ENCODE data around the gene UBL7. TPM values are rescaled to one million over a fixed set of nuclear protein-coding genes. Genes with fewer than 3 reads are reported as not detected.

Gene UBL7
- total RNA-seq, 2 experiments from 2014 or later: 29.5 to 44.1 TPM

DNA sequence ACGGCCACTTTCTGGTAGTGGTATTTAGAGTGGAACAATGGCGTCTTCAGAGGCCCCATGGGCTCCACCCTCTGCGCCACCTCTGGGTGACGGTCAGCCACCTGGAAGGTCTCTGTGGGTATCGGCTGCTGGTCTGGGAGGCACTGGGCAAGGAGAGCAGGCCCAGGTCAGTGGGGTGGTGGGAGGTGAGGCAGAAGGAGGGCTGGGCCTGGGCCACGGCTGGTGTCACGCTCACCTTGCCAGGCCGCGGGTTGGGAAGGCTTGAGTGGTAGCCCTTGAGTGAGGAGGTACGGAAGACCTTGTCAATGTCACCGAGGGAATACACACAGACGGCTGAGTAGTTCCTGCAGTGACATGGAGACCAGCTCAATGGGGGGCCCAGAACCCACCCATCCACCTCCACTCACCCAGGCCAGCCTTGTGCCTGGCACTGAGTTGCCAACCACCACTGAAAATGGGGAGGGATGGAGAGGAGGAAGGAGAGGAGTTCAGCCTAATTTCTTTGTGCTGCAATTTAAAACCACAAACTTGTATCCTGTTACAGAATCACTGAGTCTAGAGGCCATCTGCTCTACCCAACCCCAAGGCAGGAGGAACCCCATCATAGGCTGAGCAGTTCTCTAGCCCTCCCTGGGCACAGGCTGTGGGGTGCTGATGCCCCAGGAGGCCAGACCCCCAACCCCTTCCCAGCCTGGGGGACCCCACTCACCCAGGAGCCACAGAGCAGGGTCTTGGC, 46.2 kb downstream of the UBL7 start:
- intact Hi-C loops (cut with micrococcal nuclease; ENCODE audit: unreplicated experiment): no loop called here
- Histone ChIP-seq H2AFZ (ENCODE audit: low read length) (no peak overlapping the region), H3K9me2 (ENCODE audit: insufficient read depth, low read length) (no peaks in the 10 kb centered on the region), H3K4me2 (ENCODE audit: low read length) (no peak overlapping the region), H3K4me3 (ENCODE audit: low read depth, low read length, poor library complexity, severe bottlenecking) (no peak overlapping the region), H3K27ac (ENCODE audit: low read depth, low read length, poor library complexity, severe bottlenecking) (no peak overlapping the region), H4K20me1 (ENCODE audit: insufficient read depth, low read length) (no peaks in the 10 kb centered on the region), H3K36me3 (ENCODE audit: insufficient read depth, low read length) (no peaks in the 10 kb centered on the region), H3K79me2 (ENCODE audit: insufficient read depth, low read depth, low read length) (no peaks in the 10 kb centered on the region), H3K4me1 (ENCODE audit: insufficient read depth, low read length, poor library complexity, severe bottlenecking) (peaks cover 18% of the 10 kb centered on the region), H3K9me3 (ENCODE audit: low read length) (no peaks in the 10 kb centered on the region)
- CTCF ChIA-PET (ENCODE audit: unreplicated experiment): no interaction called here
- TF ChIP-seq, protein P1, sequence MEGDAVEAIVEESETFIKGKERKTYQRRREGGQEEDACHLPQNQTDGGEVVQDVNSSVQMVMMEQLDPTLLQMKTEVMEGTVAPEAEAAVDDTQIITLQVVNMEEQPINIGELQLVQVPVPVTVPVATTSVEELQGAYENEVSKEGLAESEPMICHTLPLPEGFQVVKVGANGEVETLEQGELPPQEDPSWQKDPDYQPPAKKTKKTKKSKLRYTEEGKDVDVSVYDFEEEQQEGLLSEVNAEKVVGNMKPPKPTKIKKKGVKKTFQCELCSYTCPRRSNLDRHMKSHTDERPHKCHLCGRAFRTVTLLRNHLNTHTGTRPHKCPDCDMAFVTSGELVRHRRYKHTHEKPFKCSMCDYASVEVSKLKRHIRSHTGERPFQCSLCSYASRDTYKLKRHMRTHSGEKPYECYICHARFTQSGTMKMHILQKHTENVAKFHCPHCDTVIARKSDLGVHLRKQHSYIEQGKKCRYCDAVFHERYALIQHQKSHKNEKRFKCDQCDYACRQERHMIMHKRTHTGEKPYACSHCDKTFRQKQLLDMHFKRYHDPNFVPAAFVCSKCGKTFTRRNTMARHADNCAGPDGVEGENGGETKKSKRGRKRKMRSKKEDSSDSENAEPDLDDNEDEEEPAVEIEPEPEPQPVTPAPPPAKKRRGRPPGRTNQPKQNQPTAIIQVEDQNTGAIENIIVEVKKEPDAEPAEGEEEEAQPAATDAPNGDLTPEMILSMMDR (conservative IDR thresholded peaks at IDR 0.05; ENCODE audit: low read length): no peak
- no peak for TF ChIP-seq EZH2phosphoT487 (IDR thresholded peaks at IDR 0.05; ENCODE audit: borderline replicate concordance, low read depth, low read length)
- no TSS peak for BruUV-seq (replicated peaks)
- no peak for DNase-seq (ENCODE audit: low spot score)
- POLR2A ChIA-PET: no interaction called here

DNA sequence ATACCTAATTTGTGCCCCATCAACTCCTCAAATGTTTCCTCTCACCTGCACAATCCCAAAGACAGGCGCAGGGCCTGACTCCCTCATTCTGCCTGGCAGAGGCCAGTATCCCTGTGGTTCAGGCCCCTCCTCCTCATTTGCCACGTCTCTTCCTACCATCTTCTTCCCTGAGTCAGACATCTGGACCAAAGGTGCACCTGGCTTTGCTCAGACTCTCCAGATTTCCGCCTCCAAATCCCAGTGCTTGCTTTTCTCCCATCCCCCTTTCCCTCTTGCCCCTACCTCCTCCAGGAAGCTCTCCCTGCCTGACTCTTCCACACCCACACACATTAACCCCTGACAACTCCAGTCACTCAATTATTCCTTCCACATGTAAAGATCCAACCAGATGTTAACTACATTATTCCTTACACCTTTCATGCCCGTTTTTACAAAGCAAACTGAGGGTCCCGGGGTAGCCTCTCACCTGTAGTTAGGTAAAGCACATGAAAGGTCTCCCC, 46.8 kb downstream of the UBL7 start:
- Histone ChIP-seq H3K36me3 (ENCODE audit: insufficient read depth, low read length) (no peaks in the 10 kb centered on the region), H4K20me1 (ENCODE audit: insufficient read depth, low read length) (no peaks in the 10 kb centered on the region), H3K4me2 (ENCODE audit: low read length) (no peak overlapping the region), H3K79me2 (ENCODE audit: insufficient read depth, low read depth, low read length) (no peaks in the 10 kb centered on the region), H3K4me1 (ENCODE audit: insufficient read depth, low read length, poor library complexity, severe bottlenecking) (peaks cover 18% of the 10 kb centered on the region), H3K9me2 (ENCODE audit: insufficient read depth, low read length) (no peaks in the 10 kb centered on the region), H2AFZ (ENCODE audit: low read length) (no peak overlapping the region), H3K27ac (ENCODE audit: low read depth, low read length, poor library complexity, severe bottlenecking) (no peak overlapping the region), H3K4me3 (ENCODE audit: low read depth, low read length, poor library complexity, severe bottlenecking) (no peak overlapping the region), H3K9me3 (ENCODE audit: low read length) (no peaks in the 10 kb centered on the region)
- DNase-seq (ENCODE audit: low spot score): no peak
- ChIA-PET POLR2A (no interaction called here), CTCF (ENCODE audit: unreplicated experiment) (no interaction called here)
- TF ChIP-seq, protein P1 (conservative IDR thresholded peaks at IDR 0.05; ENCODE audit: low read length): no peak
- no peak for TF ChIP-seq EZH2phosphoT487 (IDR thresholded peaks at IDR 0.05; ENCODE audit: borderline replicate concordance, low read depth, low read length)
- no TSS peak for BruUV-seq (replicated peaks)
- intact Hi-C loops (cut with micrococcal nuclease; ENCODE audit: unreplicated experiment): no loop called here

DNA sequence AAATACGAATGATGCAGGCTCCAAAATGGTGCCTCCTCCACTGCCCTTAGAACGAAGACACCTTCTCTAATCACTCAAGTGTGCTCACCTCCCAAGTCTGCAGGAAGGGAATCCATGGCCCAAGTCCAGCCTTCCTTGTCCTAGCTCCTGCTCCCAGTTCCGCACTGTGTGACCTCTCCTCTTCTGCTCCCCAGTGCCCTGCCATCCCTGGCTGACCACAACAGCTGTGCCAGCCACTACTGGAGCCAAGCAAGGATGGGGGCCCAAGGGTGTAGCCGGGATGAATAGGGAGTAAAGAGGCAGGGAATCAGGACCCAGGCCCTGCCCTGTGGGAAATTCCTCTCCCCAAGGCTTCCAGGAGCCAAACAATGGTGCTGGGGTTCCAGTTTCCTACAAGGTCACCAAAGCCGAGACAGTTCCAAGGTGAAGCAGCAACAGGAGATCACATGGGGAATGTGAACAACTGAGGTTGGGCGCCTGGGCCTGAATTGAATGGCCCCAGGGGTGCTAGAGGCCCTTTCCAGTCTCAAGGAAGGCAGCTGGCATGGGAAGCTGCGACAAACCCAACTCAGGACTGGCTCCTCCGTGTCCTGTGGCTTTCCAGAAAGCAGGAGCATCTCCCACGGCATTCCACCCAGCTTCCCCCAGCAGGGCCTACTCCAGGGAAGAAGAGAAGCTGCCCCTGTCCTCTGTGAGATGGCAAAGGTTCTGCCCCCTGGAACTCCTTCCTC, 47.4 kb downstream of the UBL7 start:
- Histone ChIP-seq H3K4me1 (ENCODE audit: insufficient read depth, low read length, poor library complexity, severe bottlenecking) (peaks cover 18% of the 10 kb centered on the region), H3K36me3 (ENCODE audit: insufficient read depth, low read length) (no peaks in the 10 kb centered on the region)
- POLR2A ChIA-PET: no interaction called here

More for the DNA sequence above, 47.4 kb downstream of the UBL7 start:
- Histone ChIP-seq H3K27ac (ENCODE audit: low read depth, low read length, poor library complexity, severe bottlenecking) (no peak overlapping the region), H3K79me2 (ENCODE audit: insufficient read depth, low read depth, low read length) (no peaks in the 10 kb centered on the region), H3K9me2 (ENCODE audit: insufficient read depth, low read length) (no peaks in the 10 kb centered on the region), H3K9me3 (ENCODE audit: low read length) (no peaks in the 10 kb centered on the region), H3K4me2 (ENCODE audit: low read length) (no peak overlapping the region), H4K20me1 (ENCODE audit: insufficient read depth, low read length) (no peaks in the 10 kb centered on the region), H2AFZ (ENCODE audit: low read length) (no peak overlapping the region), H3K4me3 (ENCODE audit: low read depth, low read length, poor library complexity, severe bottlenecking) (no peak overlapping the region)
- TF ChIP-seq EZH2phosphoT487 (IDR thresholded peaks at IDR 0.05; ENCODE audit: borderline replicate concordance, low read depth, low read length): no peak
- BruUV-seq (replicated peaks): no TSS peak
- DNase-seq (ENCODE audit: low spot score): no peak
- CTCF ChIA-PET (ENCODE audit: unreplicated experiment): interaction anchor here (0.6 kb wide), 1 partner anchor 456 kb away, joined by 4 read pairs; no protein-coding TSS in a partner anchor
- intact Hi-C loops (cut with micrococcal nuclease; ENCODE audit: unreplicated experiment): no loop called here
